ENCODE measurements around the gene CFAP46. TPM values are rescaled to one million over a fixed set of nuclear protein-coding genes. Genes with fewer than 3 reads are reported as not detected.

The CFAP46 gene
- polyA plus RNA-seq, 1 donor from 2014 or later = not detected

- H3K27ac Mint-ChIP-seq = no peak overlapping the region
- peaks cover 0 to 1% (median 0%) of the 10 kb centered on the region in 3 donors for H3K4me1 Mint-ChIP-seq
- H3K36me3 Mint-ChIP-seq = no peaks in the 10 kb centered on the region
- peaks cover 3% of the 10 kb centered on the region for H3K27me3 Mint-ChIP-seq
- H3K9me3 Mint-ChIP-seq = no peaks in the 10 kb centered on the region
- H3K4me3 Mint-ChIP-seq = no peak overlapping the region
Measured at GRCh38 chr10:132810141-132810806, 132.1 kb downstream of the CFAP46 start.

DNA sequence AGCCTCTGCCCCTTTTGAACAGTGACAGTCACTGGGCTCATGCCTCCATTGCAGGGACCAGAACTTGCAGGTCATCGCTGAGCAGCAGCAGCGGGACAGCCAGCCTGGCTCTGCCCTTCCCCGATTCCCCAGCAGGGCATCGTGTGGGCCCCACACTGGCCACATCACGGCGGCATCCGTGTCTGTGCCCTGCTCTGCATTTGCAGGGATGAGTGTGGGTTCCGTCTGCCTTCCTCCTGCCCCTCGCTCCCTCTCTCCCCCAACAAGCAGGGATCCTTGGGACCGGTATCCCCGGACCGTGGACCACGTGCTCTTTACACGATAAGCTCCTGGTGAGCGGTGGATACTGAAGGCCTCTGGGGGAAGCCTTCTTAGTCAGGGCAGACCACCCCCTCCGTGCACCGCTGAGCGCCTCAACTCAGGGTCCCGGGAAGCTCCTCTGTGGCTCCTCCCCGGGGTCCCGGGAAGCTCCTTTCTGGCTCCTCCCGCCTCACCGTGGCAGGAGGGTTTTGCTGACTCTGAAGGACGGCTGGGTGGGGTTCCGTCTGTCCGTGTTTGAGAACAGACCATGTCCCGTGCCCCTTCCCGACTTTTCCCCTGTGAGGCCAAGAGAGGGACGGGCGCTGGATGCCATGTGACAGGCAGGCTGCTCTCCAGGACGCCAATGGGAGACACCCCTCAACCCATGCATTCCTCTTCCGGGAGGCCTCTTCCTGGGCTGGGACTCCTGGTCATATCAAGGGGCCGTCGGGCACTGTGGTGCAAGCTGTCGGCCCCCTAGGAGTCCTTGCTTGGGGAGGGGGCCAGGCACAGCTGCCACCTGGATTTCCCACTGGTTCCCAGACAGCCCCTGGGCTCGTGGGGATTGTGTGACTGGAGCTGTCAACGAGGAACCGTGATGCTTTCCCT lies 132.9 kb downstream of the CFAP46 start:
- Mint-ChIP-seq H3K4me1 (peaks cover 0 to 1% (median 0%) of the 10 kb centered on the region in 3 donors), H3K27ac (no peak overlapping the region), H3K27me3 (peaks cover 3% of the 10 kb centered on the region), H3K4me3 (no peak overlapping the region), H3K36me3 (no peaks in the 10 kb centered on the region), H3K9me3 (no peaks in the 10 kb centered on the region)

DNA sequence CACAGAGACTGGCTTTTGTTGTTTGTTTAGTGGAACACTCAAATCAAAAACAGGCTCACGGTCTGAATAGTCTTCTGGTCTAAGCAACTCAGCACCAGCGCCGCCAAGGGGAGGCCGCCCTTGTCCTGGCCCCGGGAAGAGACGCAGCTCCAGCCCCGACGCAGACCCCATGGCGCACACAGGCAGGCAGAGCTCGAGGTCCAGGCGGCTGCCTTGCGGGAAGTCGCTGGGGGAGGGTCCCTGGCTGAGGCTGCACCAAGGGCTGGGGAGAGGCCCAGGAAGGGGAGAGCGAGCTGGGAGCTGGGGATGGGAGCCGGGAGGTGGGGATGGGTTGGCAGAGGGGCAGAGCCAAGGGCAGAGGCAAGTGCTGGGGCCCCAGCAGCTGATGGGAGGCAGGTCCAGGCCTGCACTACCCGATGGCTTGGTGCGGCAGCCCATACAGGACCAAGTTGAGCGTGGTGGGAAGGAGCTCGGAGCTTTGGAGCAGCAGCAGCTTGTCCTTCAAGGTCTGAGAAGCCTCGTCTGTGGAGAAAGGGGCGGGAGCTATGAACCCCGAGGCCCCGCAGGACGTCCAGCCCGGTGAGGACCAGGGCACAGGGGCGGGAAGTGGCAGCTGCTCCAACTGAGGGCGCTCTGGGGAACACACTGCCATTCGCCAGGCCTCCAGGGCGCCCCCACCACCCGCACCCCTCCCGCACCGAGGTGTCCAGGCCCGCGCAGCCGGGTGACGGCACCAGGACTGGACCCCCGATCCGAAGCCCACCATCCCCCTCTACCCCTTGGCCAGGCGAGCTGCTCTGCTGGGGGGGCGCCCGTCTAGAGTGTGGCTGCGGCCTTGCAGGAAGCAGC lies 133.8 kb downstream of the CFAP46 start:
- Mint-ChIP-seq H3K27ac (no peak overlapping the region), H3K36me3 (no peaks in the 10 kb centered on the region), H3K9me3 (no peaks in the 10 kb centered on the region), H3K4me1 (peaks cover 0 to 1% (median 0%) of the 10 kb centered on the region in 3 donors), H3K27me3 (peaks cover 4% of the 10 kb centered on the region), H3K4me3 (no peak overlapping the region)

DNA sequence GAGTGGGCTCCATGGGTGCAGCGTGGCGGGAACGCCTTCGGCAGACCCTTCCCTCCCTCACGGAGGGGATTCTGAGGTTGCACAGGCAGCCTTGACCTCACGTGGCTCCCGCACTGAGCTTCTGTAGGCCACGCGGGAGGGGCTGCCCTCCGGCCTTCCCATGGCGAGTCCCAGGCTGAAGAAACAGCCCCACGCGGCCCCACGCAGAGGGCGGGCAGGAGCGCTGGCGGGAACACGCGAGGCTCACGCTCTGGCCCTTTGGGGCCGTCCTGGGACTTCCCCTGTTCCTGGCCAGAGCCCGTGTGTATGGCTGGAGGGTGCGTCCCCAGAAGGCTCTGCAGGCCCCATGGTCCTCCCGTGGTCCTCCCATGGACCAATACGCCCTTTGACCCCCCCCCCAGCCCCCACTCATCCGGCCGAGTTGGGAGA lies 134.7 kb downstream of the CFAP46 start:
- no peaks in the 10 kb centered on the region for H3K36me3 Mint-ChIP-seq
- H3K27me3 Mint-ChIP-seq = peaks cover 8% of the 10 kb centered on the region
- H3K4me1 Mint-ChIP-seq = peaks cover 0 to 1% (median 0%) of the 10 kb centered on the region in 3 donors
- H3K9me3 Mint-ChIP-seq = no peaks in the 10 kb centered on the region
- no peak overlapping the region for H3K4me3 Mint-ChIP-seq
- H3K27ac Mint-ChIP-seq = no peak overlapping the region

- Mint-ChIP-seq H3K4me1 (peaks cover 0 to 1% (median 0%) of the 10 kb centered on the region in 3 donors), H3K4me3 (no peak overlapping the region), H3K27ac (no peak overlapping the region), H3K9me3 (no peaks in the 10 kb centered on the region), H3K36me3 (no peaks in the 10 kb centered on the region), H3K27me3 (peaks cover 8% of the 10 kb centered on the region)
Measured at GRCh38 chr10:132806561-132807003, 135.8 kb downstream of the CFAP46 start.

DNA sequence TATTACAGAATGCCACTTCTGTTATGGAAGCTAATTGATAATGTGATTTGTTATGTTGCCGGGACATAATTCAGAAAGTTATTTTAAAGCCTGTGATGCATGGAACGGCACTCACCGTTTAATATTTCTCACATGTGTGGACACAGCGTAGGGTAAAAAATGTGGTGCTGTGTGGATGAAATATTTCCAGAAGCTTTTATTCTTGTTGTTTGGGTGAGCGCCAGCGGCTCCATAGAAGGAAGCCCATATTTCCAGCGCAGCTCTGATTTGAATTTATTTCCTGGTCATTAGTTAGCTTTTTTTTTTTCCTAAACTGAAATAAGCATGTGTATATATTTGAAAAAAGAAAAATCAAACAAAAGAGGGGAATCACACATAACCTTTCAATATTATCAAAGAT lies 136.3 kb downstream of the CFAP46 start:
- H3K4me3 Mint-ChIP-seq = no peak overlapping the region

GRCh38 chr10:132805599-132805998 lies 136.8 kb downstream of the CFAP46 start:
- H3K36me3 Mint-ChIP-seq = no peaks in the 10 kb centered on the region
- no peaks in the 10 kb centered on the region for H3K9me3 Mint-ChIP-seq
- no peak overlapping the region for H3K4me3 Mint-ChIP-seq
- peaks cover 8% of the 10 kb centered on the region for H3K27me3 Mint-ChIP-seq
- H3K27ac Mint-ChIP-seq = no peak overlapping the region
- peaks cover 0 to 1% (median 0%) of the 10 kb centered on the region in 3 donors for H3K4me1 Mint-ChIP-seq

More for the DNA sequence above, 136.3 kb downstream of the CFAP46 start:
- Mint-ChIP-seq H3K36me3 (no peaks in the 10 kb centered on the region), H3K27me3 (peaks cover 8% of the 10 kb centered on the region), H3K9me3 (no peaks in the 10 kb centered on the region), H3K4me1 (peaks cover 0 to 1% (median 0%) of the 10 kb centered on the region in 3 donors), H3K27ac (no peak overlapping the region)

DNA sequence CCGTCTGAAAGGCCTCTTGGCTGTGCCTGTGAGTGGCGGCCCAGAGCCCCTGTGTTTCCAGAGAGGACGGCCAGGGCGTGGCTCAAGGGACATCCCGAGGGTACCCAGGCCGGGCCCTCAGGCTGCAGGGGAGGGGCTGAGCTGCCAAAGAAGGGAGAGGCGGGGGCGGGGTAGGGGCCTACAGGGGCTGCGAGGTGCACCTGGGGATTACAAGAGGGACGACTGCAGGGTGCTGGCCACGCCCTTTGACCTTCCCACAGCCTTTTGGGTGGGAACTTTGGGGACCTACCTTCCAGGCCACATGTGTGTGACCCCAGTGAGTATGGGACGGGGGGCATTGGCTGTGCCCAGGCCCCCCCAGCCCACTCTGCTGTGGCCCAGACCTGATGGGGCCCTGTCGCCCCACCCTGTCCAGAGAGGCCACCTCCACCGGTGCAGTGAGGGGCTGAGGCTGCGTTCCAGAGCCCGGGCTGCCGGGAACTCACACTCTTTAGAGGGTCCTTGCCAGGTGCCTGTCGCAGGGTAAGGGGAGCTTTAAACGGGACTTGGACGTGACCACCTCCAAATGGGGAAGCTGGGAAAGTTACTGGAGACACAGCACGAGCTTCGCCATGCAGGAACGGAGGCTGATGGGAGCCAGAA lies 137.5 kb downstream of the CFAP46 start:
- H3K27ac Mint-ChIP-seq = no peak overlapping the region
- no peak overlapping the region for H3K4me3 Mint-ChIP-seq
- peaks cover 0 to 1% (median 0%) of the 10 kb centered on the region in 3 donors for H3K4me1 Mint-ChIP-seq
- peaks cover 8% of the 10 kb centered on the region for H3K27me3 Mint-ChIP-seq
- no peaks in the 10 kb centered on the region for H3K36me3 Mint-ChIP-seq
- no peaks in the 10 kb centered on the region for H3K9me3 Mint-ChIP-seq

DNA sequence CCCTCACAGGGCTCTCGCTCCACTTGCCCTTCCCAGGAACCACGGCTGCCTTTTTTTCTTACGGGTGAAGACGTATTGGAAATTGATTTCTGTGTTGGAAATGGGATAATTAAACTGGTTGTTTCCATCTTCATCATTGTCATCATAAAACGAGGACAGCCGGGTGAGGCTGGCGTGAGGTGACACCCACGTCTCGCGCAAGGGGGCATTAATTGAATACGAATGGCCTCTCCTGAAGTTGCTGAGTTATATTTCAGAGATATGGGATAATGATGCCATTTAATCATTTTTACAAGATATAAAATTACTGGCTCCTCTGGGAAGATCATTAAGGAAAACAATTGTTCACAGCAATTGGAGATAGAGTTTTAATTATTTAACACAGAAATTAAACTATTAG lies 138.1 kb downstream of the CFAP46 start:
- Mint-ChIP-seq H3K9me3 (no peaks in the 10 kb centered on the region), H3K27me3 (peaks cover 7% of the 10 kb centered on the region), H3K4me1 (peaks cover 0 to under 1% (median 0%) of the 10 kb centered on the region in 3 donors), H3K4me3 (no peak overlapping the region), H3K36me3 (no peaks in the 10 kb centered on the region), H3K27ac (no peak overlapping the region)

DNA sequence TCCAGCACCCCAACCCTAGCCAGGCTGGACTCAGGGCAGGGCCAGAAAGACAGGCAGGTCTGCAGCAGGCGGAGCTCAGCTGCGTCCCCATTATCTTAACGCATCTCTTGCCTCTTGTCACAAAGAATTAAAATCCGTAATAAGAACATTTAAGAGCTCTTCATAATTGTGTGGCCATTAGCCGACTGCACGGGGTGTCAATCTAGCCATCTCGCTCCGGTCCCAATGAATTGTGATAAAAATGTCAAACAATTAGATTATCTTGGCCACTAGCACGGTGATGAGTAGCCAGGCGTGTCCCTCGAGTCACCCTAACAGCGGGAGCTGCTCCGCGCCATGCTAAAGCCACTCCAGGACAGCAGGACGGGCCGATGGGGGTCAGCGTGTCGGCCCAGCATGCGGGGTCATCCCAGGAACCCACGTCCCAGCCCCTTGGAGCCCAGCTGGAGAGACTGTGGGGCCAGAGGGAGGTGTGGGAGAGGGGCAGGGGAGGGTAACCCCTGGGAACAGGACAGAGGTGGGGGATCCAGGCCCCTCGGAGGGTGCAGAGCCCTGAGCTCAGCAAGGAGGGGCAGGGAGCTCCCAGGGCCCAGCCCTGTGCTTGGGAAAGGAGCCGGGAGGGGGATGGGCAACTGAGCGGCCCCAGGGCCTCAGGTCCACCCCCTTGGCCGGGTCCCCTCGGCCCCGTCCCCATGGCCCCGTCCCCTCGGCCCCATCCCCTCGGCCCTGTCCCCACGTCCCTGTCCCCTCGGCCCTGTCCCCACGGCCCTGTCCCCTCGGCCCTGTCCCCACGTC lies 138.8 kb downstream of the CFAP46 start:
- Mint-ChIP-seq H3K9me3 (no peaks in the 10 kb centered on the region), H3K27ac (no peak overlapping the region), H3K4me1 (no peaks in the 10 kb centered on the region), H3K27me3 (peaks cover 5% of the 10 kb centered on the region), H3K4me3 (no peak overlapping the region), H3K36me3 (no peaks in the 10 kb centered on the region)

- Mint-ChIP-seq H3K4me3 (no peak overlapping the region), H3K9me3 (no peaks in the 10 kb centered on the region), H3K4me1 (no peaks in the 10 kb centered on the region), H3K27ac (no peak overlapping the region), H3K36me3 (no peaks in the 10 kb centered on the region), H3K27me3 (peaks cover 5% of the 10 kb centered on the region)
Measured at GRCh38 chr10:132802694-132803320, 139.6 kb downstream of the CFAP46 start.

DNA sequence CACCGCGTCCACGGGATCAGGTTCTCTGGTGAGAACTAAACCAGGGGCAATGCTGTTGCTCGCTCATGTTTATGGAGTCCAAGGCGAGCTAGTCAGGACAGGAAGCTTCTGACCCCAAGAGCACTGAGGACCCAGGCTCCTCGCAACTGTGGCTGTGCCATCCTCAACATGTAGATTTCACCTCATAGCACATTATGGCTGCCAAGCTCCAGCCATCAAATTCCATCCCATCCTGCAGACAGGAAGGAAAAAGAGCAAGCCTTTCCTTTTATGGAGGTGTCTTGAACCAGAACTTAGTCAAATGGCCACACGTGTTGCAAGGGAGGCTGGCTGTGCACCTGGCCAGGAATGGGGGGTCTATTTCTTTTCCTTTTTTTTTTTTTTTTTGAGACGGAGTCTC lies 140.3 kb downstream of the CFAP46 start:
- Mint-ChIP-seq H3K27me3 (peaks cover 5% of the 10 kb centered on the region), H3K27ac (peak overlapping the region in 1 of 3 donors; percentile 7), H3K4me1 (no peaks in the 10 kb centered on the region), H3K4me3 (no peak overlapping the region), H3K36me3 (no peaks in the 10 kb centered on the region), H3K9me3 (no peaks in the 10 kb centered on the region)

GRCh38 chr10:132799865-132800264 lies 142.5 kb downstream of the CFAP46 start:
- Mint-ChIP-seq H3K27me3 (peaks cover 5% of the 10 kb centered on the region), H3K9me3 (no peaks in the 10 kb centered on the region), H3K4me3 (no peak overlapping the region), H3K27ac (no peak overlapping the region), H3K36me3 (no peaks in the 10 kb centered on the region), H3K4me1 (no peaks in the 10 kb centered on the region)
